ENCODE measurements around the gene USP17L24. TPM values are rescaled to one million over a fixed set of nuclear protein-coding genes. Genes with fewer than 3 reads are reported as not detected.

Gene USP17L24
- total RNA-seq, 4 donors from 2014 or later: not detected

Other genes with a start within 250 kb of the USP17L24 start
- not detected for gene FAM90A26, start 154.8 kb upstream of the USP17L24 start, total RNA-seq
- gene USP17L10, start 114.5 kb upstream of the USP17L24 start, total RNA-seq: not detected
- not detected for gene USP17L11, start 109.8 kb upstream of the USP17L24 start, total RNA-seq
- gene USP17L12, start 105.0 kb upstream of the USP17L24 start, total RNA-seq: not detected
- gene USP17L13, start 100.3 kb upstream of the USP17L24 start, total RNA-seq: not detected
- not detected for gene USP17L15, start 90.8 kb upstream of the USP17L24 start, total RNA-seq
- not detected for gene USP17L17, start 81.3 kb upstream of the USP17L24 start, total RNA-seq
- gene USP17L18, start 76.5 kb upstream of the USP17L24 start, total RNA-seq: not detected
- not detected for gene USP17L19, start 71.8 kb upstream of the USP17L24 start, total RNA-seq
- not detected for gene USP17L20, start 67.0 kb upstream of the USP17L24 start, total RNA-seq
- gene USP17L21, start 62.3 kb upstream of the USP17L24 start, total RNA-seq: not detected
- gene USP17L22, start 57.5 kb upstream of the USP17L24 start, total RNA-seq: not detected
- not detected for gene USP17L25, start 4.7 kb downstream of the USP17L24 start, total RNA-seq
- not detected for gene USP17L26, start 9.5 kb downstream of the USP17L24 start, total RNA-seq
- gene USP17L5, start 14.2 kb downstream of the USP17L24 start, total RNA-seq: not detected
- not detected for gene USP17L27, start 19.0 kb downstream of the USP17L24 start, total RNA-seq
- gene USP17L28, start 23.7 kb downstream of the USP17L24 start, total RNA-seq: not detected
- gene USP17L29, start 28.5 kb downstream of the USP17L24 start, total RNA-seq: not detected
- not detected for gene USP17L30, start 38.0 kb downstream of the USP17L24 start, total RNA-seq
- not detected for gene DEFB131A, start 119.2 kb downstream of the USP17L24 start, total RNA-seq

Data from transverse colon (tissue), 4 donors.